Breast epithelium (tissue), 3 donors: ENCODE measurements around the gene ALKBH6.

Experiments used
- CTCF ChIP-seq, 3 donors: fragments of 450-650 bp; IDR thresholded peaks; one replicate each; pipeline ENCODE4 v1.5.1; 2016 to 2017; ENCODE audit warnings: antibody characterized with exemption in 3 of 3, mild to moderate bottlenecking in 3 of 3, moderate library complexity in 3 of 3
- POLR2A ChIP-seq: fragments of 450-650 bp; IDR thresholded peaks from one replicate; pipeline ENCODE4 v1.6.1; 2016; ENCODE audit warnings: antibody characterized with exemption, mild to moderate bottlenecking, moderate library complexity

- TF ChIP-seq CTCF (IDR thresholded peaks at IDR 0.05) (no peak), POLR2A (no peak)
These were observed 4.2 kb downstream of the ALKBH6 start for GRCh38 chr19:36009633-36010379.
